PC-3 (cell line): Measurements from ENCODE around the gene CHRM4. TPM values are rescaled to one million over a fixed set of nuclear protein-coding genes. Genes with fewer than 3 reads are reported as not detected.

Experiments
- ATAC-seq: fragments of 200-7000 bp; cut with Tn5 transposase; 2 replicates; pipeline ENCODE4 v1.9.1; 2020; ENCODE audit warnings: mild to moderate bottlenecking, moderate library complexity
- BruUV-seq: library from RNA; stranded (reverse); fragments of 400-500 nt; replicated peaks from 2 replicates; lab custom pipeline; 2021; lab: Mats Ljungman, UMichigan
- CTCF ChIA-PET: fragments of 300-600 bp; sonication (Branson Sonifier 250); formaldehyde crosslinking; loops from one replicate; lab custom pipeline; 2022; ENCODE audit warnings: antibody characterized with exemption; lab: Charles Lee
- POLR2A ChIA-PET: fragments of 300-600 bp; sonication (Branson Sonifier 250); formaldehyde crosslinking; loops from one replicate; lab custom pipeline; 2022; ENCODE audit warnings: antibody characterized with exemption; ENCODE audit not compliant: unreplicated experiment; lab: Charles Lee
- DNase-seq: peaks from one replicate; pipeline ENCODE4 v3.0.0-alpha.2; 2015
- H2AFZ ChIP-seq: fragments of 300-600 bp; sonication (generic); 2 replicates; pipeline ENCODE4 v1.6.0; 2016; ENCODE audit warnings: antibody characterized with exemption, low read length
- H3F3A ChIP-seq: fragments of 300-600 bp; sonication (generic); one replicate; pipeline ENCODE4 v1.6.0; 2017; ENCODE audit warnings: antibody characterized with exemption, low read length, control low read depth, mild to moderate bottlenecking; ENCODE audit not compliant: unreplicated experiment
- H3K27ac ChIP-seq: fragments of 300-600 bp; sonication (generic); 2 replicates; pipeline ENCODE4 v1.5.1; 2016; ENCODE audit warnings: mild to moderate bottlenecking, low read length
- H3K27me3 ChIP-seq: fragments of 300-600 bp; sonication (generic); 2 replicates; pipeline ENCODE4 v1.6.1; 2016; ENCODE audit warnings: low read length, mixed read lengths
- H3K36me3 ChIP-seq: fragments of 300-600 bp; sonication (generic); 2 replicates; pipeline ENCODE4 v1.6.1; 2016; ENCODE audit warnings: low read depth, mixed run types, low read length, mixed read lengths
- H3K4me1 ChIP-seq: fragments of 300-600 bp; sonication (generic); 2 replicates; pipeline ENCODE4 v1.5.1; 2016; ENCODE audit warnings: low read length; ENCODE audit not compliant: insufficient read depth
- H3K4me2 ChIP-seq: fragments of 300-600 bp; sonication (generic); 2 replicates; pipeline ENCODE4 v1.6.0; 2016; ENCODE audit warnings: low read length
- H3K4me3 ChIP-seq: fragments of 300-600 bp; sonication (generic); 2 replicates; pipeline ENCODE4 v1.5.1; 2016; ENCODE audit warnings: mild to moderate bottlenecking, low read length, mixed read lengths
- H3K79me2 ChIP-seq: fragments of 300-600 bp; sonication (generic); 2 replicates; pipeline ENCODE4 v1.6.1; 2017; ENCODE audit warnings: low read length, mixed read lengths
- H3K9ac ChIP-seq: fragments of 300-600 bp; sonication (generic); 2 replicates; pipeline ENCODE4 v1.6.0; 2016; ENCODE audit warnings: mild to moderate bottlenecking, low read length
- H3K9me2 ChIP-seq: fragments of 300-600 bp; sonication (generic); replicated peaks from 2 replicates; pipeline ENCODE4 v1.6.1; 2016; ENCODE audit warnings: mixed run types, low read length, mixed read lengths
- H3K9me3 ChIP-seq: fragments of 300-600 bp; sonication (generic); 2 replicates; pipeline ENCODE4 v1.6.1; 2016; ENCODE audit warnings: low read length, mixed read lengths
- H4K20me1 ChIP-seq: fragments of 300-600 bp; sonication (generic); 2 replicates; pipeline ENCODE4 v1.6.1; 2016; ENCODE audit warnings: low read length, mixed read lengths
- CTCF ChIP-seq: fragments of 300-600 bp; sonication (generic); conservative IDR thresholded peaks from 2 replicates; pipeline ENCODE4 v1.5.1; 2017; ENCODE audit warnings: antibody characterized with exemption, low read depth, mild to moderate bottlenecking, low read length
- EZH2 ChIP-seq: fragments of 300-600 bp; sonication (generic); IDR thresholded peaks from one replicate; pipeline ENCODE4 v1.6.1; 2017; ENCODE audit warnings: antibody characterized with exemption, mild to moderate bottlenecking, low read length; ENCODE audit not compliant: unreplicated experiment
- EZH2phosphoT487 ChIP-seq: fragments of 300-600 bp; sonication (generic); IDR thresholded peaks from 2 replicates; pipeline ENCODE4 v1.6.1; 2018; ENCODE audit warnings: mild to moderate bottlenecking, antibody characterized with exemption, low read length, borderline replicate concordance
- intact Hi-C: fragments of 100-400 bp; cut with micrococcal nuclease; formaldehyde crosslinking; loops from 2 replicates; pipeline ENCODE4 v1.9.0; 2023
- total RNA-seq: library from RNA; depleted of rRNA; stranded (reverse); fragments of >200 nt; gene quantifications from 2 replicates; pipeline ENCODE4 v1.2.3, GENCODE V29; 2014

Gene CHRM4
- total RNA-seq, 1 experiment from 2014 or later = not detected

DNA sequence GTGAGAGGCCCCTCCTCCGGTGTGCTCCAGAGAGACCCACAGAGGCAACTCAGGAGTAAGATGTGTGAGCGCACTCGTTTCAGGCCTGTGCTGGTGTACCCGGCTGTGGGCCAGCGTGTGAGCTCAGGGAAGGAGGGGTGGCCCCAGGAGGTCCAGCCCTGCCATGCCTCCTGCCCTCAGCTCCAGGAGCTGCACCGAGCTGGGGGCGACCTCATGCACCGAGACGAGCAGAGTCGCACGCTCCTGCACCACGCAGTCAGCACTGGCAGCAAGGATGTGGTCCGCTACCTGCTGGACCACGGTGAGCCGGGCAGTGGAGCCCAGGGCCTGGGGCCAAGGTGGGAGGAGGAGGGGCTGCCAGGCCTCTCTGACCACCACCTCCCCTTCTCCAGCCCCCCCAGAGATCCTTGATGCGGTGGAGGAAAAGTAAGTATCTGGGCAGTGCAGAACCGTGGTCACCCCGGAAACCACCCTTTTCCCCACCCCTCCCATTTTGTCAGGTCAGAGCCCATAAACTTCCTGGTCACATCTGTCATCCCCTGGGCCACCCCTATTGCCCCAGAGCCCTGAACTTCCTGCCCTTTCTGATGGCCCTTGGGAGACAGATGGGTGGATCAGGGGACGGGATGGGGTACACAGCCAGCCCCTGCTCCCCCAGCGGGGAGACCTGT lies 12.6 kb downstream of the CHRM4 start:
- TF ChIP-seq EZH2phosphoT487 = no peak
- no peak for TF ChIP-seq EZH2
- TF ChIP-seq CTCF = no peak
- no peaks in the 10 kb centered on the region for H3K9me2 ChIP-seq
- no peaks in the 10 kb centered on the region for H3K79me2 ChIP-seq
- intact Hi-C loops = no loop called here
- H3K4me1 ChIP-seq = peaks cover 5% of the 10 kb centered on the region; the same call in 1 of the 2 replicates
- H3K36me3 ChIP-seq = no peaks in the 10 kb centered on the region; the same call in none of the 2 replicates
- H3K27me3 ChIP-seq = no peaks in the 10 kb centered on the region
- ChIA-PET POLR2A (no interaction called here), CTCF (no interaction called here)
- no peak overlapping the region for H3K4me2 ChIP-seq
- no peak for DNase-seq
- no peaks in the 10 kb centered on the region for H3F3A ChIP-seq
- BruUV-seq = no TSS peak
- no peaks in the 10 kb centered on the region for H3K9me3 ChIP-seq
- no peak for ATAC-seq
- H3K27ac ChIP-seq = no peak overlapping the region
- H2AFZ ChIP-seq = no peak overlapping the region
- no peak overlapping the region for H3K9ac ChIP-seq
- no peak overlapping the region for H3K4me3 ChIP-seq
- no peaks in the 10 kb centered on the region for H4K20me1 ChIP-seq

- DNase-seq (no peak), ATAC-seq (no peak)
- CTCF ChIA-PET = no interaction called here
- Histone ChIP-seq H3F3A (no peaks in the 10 kb centered on the region), H3K9me3 (no peaks in the 10 kb centered on the region), H3K4me3 (no peak overlapping the region), H3K27ac (no peak overlapping the region), H3K9ac (no peak overlapping the region), H3K9me2 (no peaks in the 10 kb centered on the region), H3K4me1 (peaks cover 5% of the 10 kb centered on the region; the same call in 1 of the 2 replicates), H4K20me1 (no peaks in the 10 kb centered on the region), H3K4me2 (no peak overlapping the region), H2AFZ (no peak overlapping the region), H3K79me2 (no peaks in the 10 kb centered on the region), H3K27me3 (no peaks in the 10 kb centered on the region), H3K36me3 (no peaks in the 10 kb centered on the region; the same call in none of the 2 replicates)
- intact Hi-C loops = no loop called here
- BruUV-seq = no TSS peak
- TF ChIP-seq EZH2phosphoT487 (no peak), EZH2 (no peak), CTCF (no peak)
- POLR2A ChIA-PET = no interaction called here
Measured at GRCh38 chr11:46378296-46378695, 13.3 kb downstream of the CHRM4 start.

- H3K27ac ChIP-seq = no peak overlapping the region
- H4K20me1 ChIP-seq = no peaks in the 10 kb centered on the region
- no peak for DNase-seq
- peaks cover 5% of the 10 kb centered on the region; the same call in 1 of the 2 replicates for H3K4me1 ChIP-seq
- no TSS peak for BruUV-seq
- H3K36me3 ChIP-seq = no peaks in the 10 kb centered on the region; the same call in none of the 2 replicates
- ChIA-PET CTCF (no interaction called here), POLR2A (no interaction called here)
- no peak overlapping the region for H3K4me2 ChIP-seq
- H3K9me3 ChIP-seq = no peaks in the 10 kb centered on the region
- no peak for TF ChIP-seq EZH2phosphoT487
- no peak for TF ChIP-seq CTCF
- no peak for TF ChIP-seq EZH2
- intact Hi-C loops = no loop called here
- H3K27me3 ChIP-seq = no peaks in the 10 kb centered on the region
- H2AFZ ChIP-seq = no peak overlapping the region
- no peaks in the 10 kb centered on the region for H3F3A ChIP-seq
- no peaks in the 10 kb centered on the region for H3K9me2 ChIP-seq
- ATAC-seq = no peak
- no peak overlapping the region for H3K4me3 ChIP-seq
- no peak overlapping the region for H3K9ac ChIP-seq
- H3K79me2 ChIP-seq = no peaks in the 10 kb centered on the region
Measured at GRCh38 chr11:46377831-46378230, 13.7 kb downstream of the CHRM4 start.
